Stimulated activated CD4-positive, alpha-beta T cell treated with anti-CD3 and anti-CD28 coated beads, Interleukin-4, amount 100 ng/mL, for 4 hours (primary cell): ENCODE measurements around the gene GUCY1A1.
"Not testable (repeated sequence)": the region's sequence is repeated elsewhere in the genome, so short reads cannot be mapped to it uniquely, and the experiment has no call there.

ENCODE experiments used
- DNase-seq, 2 experiments: peaks; one replicate each; pipeline ENCODE4 v3.0.0-alpha.2; 2020

The GUCY1A1 gene, protein sequence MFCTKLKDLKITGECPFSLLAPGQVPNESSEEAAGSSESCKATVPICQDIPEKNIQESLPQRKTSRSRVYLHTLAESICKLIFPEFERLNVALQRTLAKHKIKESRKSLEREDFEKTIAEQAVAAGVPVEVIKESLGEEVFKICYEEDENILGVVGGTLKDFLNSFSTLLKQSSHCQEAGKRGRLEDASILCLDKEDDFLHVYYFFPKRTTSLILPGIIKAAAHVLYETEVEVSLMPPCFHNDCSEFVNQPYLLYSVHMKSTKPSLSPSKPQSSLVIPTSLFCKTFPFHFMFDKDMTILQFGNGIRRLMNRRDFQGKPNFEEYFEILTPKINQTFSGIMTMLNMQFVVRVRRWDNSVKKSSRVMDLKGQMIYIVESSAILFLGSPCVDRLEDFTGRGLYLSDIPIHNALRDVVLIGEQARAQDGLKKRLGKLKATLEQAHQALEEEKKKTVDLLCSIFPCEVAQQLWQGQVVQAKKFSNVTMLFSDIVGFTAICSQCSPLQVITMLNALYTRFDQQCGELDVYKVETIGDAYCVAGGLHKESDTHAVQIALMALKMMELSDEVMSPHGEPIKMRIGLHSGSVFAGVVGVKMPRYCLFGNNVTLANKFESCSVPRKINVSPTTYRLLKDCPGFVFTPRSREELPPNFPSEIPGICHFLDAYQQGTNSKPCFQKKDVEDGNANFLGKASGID

DNA sequence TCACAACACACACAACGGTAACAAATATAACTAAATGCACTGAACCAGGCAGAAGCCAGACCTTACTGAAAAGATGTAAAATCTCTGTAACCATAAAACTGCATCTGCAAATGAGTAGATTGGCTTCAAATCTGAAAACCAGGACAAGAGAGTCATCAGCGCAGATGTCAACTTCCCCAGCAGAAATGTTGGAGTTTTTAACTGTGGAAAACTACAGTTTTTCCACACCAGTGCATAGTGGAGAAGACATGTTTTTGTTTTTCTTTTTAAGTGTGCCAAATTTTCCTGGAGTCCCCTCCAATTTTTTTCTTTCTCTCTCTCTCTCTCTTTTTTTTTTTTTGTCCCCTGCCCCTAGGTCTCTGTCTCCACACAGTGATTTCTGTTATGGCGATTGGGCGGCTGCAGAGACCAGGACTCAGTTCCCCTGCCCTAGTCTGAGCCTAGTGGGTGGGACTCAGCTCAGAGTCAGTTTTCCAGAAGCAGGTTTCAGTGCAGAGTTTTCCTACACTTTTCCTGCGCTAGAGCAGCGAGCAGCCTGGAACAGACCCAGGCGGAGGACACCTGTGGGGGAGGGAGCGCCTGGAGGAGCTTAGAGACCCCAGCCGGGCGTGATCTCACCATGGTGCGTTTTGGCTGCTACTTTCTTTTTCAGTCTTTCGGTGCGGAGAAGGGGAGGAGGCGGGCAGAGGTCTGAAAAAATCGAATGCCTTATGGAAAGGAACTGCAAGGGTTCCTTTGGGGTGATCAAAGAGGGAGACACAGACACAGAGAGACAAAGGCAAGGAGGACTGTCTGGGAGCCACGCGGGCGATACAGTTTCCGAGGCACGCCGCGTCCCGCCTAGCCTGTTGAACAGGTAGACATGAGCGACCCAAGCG lies at the start of gene GUCY1A1:
Gene GUCY1A1 (plus strand): TSS at position 505 of the 878 bp plus-strand sequence. CDS start 30,020 bp downstream, outside the sequence.
- DNase-seq = no peak

DNA sequence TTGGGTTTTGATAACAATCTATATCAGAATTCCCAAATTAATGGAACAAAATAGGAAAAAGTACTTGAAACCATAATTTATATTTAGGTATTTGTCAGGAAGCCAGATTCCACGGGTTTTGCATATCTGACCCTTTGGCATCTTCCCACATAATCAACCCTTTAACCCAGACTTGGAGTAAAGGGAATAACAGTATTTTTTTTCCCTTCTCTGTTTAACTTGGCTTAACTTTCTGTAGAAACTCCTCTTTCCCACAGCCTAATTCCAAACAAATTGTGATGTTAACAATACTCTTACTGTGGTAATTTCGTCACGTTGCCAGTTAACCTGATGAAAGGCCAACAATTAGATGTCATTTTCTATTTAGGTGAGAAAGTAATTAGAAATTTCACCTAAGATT lies 49.4 kb upstream of the GUCY1A1 start:
- DNase-seq = no peak

DNA sequence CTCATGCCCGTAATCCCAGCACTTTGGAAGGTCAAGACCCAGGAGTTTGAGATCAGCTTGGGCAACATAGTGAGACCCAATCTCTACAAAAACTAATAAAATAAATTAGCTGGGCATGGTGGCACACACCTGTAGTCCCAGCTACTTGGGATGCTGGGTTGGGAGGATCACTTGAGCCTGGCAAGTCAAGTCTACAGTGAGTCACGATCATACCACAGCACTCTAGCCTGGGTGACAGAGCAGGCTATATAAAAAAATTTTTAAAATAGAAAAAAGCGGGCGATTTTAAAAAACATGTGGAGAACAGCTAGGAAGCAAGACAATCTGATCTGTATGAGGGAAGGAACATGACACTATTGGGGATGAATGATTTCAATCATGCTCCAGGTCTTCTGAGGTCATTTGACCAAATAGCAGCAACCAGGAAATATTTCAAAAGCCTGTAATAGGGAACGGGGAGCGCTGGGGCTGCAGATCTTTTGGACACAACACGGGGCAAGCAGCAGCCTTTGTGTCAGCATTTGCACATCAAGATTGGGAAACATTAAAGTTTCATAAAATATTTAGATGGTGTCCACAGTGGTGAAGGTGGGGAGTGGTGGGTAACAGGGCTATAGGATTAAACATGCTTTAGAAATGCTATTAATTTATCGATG lies 48.3 kb upstream of the GUCY1A1 start:
- no peak for DNase-seq

DNA sequence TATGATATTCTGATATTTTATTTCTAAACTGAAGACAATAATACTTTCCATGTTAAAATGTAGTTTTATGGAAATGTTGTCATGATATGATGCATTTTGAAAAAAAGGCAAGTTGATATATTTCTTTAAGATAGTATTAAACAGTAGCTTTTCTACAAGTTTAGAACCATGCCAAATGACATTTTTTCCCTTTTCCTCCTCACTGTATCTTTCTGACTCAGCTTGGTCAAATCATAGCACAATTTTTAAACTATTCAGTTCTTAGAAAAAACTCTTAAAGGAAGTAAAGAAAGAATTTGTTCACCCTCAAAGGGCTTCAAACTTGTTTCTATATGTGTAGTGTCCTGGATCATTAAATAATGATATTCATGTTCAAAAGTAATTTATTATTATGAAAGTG lies 46.0 kb upstream of the GUCY1A1 start:
- no peak for DNase-seq

DNA sequence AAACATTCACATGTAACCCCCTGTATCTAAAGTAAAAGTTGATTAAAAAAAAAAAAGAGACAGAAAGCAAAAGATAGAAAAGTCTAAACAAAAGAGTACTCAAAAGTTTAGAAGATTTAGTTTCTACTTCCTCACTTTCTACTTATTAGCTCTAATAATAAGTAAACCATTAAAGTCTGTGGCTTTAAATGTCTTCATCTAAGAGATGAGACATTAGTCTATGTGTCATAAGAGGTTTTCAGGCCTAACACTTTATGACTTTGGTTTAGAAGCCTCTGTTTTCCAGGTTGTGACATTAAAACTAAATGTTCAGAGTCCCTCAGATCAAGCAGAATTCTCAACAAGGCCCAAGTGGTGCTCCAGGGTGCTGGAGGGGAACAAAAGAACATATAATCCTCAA lies 42.2 kb upstream of the GUCY1A1 start:
- DNase-seq = no peak

DNA sequence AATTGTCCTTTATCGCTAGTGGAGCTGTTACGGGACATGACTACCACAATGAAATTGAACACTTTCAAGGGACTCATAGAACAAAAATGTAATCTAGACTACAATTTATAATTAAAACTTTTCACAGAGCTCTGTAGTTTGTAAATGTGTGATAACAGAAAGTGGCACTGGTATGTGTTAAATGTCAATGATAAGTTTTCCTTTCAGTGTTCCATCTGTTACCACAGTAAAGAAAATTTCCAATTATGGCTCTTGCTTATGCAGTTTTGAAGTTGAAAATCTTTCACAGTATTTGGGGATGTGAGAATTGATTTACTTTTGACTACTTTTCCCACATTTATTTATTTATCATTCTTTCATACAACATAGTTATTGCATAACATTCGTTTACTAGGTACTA lies 40.1 kb upstream of the GUCY1A1 start:
- no peak for DNase-seq

DNA sequence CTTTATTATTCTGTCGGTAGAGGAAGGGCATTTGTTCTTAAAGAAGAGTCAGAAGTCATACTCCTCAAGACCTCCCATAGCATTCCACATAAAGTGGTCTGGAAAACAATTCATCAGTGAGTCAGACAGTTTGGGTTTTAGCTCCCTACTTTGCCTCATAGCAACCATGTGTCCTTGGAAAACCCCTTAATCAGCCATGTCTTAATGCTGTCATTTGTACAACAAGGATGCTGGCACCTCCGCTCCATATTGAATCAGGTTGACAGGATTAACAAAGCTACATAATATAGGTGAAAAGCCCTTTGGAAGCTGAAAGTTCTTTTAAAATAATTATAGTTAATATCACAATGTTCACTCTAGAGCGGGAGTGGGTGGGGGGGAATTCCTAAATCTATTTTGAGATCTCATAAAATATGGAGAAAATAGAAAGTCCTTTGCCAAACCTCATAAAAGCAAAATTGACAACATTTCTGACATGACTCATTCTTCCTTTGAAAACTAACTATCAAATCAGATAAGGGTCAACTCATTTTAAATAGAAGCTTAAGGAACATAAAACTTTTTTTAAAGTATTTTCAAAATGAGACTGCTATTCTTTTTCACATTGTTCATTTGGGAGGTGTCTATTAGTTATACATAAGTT lies 37.3 kb upstream of the GUCY1A1 start:
- DNase-seq = no peak

DNA sequence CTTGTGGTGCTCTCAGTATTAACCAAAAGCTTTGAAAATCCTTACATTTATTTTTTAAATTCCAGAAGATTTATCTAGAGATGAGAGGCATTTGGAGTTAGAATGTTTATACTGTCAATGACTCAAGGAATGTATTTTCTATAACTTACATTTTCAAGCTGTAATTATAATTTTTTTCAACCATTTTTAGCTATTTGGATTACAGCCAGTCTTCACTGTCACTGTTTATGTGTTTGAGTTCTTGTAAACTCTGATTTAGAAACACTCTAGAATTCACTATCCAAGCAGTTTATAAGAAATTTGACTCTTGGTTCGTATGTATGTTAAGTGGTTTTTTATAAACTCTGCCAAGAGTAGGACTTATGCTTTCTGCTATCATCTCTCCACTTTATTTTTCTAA lies 36.7 kb upstream of the GUCY1A1 start:
- DNase-seq = no peak

DNA sequence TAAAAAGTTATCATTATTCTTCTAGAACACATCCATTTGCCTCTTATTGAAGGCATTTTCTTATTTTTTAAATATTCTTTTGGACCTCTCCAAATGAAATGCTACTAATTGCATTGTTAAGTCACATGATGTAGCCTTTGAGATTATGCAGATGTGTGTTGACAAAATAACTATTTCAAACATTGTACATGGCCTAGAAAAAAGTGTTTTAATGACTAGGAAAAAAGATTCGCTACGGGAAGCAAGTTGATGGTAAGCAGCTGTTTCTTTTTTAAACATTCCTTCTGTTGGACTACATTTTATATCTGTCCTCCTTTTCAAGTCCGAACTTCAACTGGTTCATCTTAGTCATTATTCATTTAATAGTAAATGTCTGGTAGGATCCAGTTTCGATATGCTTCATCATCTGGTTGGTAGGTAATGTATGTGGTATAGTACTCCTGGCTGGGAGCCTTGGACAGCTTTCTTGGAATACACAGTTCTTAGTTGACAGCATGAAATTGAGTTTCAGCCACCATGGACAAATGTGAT lies 34.3 kb upstream of the GUCY1A1 start:
- no peak for DNase-seq

DNA sequence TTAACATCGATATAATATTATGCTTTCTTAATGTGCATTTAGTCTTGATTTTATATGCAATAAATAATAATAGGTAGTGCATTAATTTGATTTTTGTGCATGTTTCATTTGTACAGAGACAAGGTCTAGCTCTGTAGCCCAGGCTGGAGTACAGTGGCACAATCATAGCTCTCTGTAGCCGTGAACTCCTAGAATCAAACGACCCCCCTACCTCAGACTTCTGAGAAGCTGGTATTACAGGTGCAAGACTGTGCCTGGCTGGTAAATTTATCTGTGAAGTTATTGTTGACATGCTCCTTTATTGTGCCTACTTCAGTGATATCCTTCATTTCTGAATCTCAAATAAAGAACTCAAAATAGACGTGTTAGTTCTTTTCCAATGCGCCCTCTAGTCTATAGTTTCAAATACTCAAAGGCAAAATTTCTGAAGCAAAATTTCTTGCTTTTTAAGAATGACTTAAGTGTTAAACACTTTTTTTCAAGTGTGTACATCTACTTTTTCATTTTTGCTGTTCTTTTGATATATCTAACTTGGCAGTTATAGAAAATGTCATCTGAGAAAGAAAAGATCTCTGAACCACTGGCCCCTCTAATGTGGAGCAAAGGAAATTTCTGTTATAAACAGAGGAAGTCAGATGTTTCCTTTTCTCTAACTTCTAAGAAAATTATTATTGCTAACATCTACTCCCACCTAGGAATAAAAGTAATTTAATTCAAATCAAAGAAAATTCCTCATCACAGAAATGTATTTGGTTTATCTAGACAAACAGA lies 28.3 kb upstream of the GUCY1A1 start:
- DNase-seq = no peak

DNA sequence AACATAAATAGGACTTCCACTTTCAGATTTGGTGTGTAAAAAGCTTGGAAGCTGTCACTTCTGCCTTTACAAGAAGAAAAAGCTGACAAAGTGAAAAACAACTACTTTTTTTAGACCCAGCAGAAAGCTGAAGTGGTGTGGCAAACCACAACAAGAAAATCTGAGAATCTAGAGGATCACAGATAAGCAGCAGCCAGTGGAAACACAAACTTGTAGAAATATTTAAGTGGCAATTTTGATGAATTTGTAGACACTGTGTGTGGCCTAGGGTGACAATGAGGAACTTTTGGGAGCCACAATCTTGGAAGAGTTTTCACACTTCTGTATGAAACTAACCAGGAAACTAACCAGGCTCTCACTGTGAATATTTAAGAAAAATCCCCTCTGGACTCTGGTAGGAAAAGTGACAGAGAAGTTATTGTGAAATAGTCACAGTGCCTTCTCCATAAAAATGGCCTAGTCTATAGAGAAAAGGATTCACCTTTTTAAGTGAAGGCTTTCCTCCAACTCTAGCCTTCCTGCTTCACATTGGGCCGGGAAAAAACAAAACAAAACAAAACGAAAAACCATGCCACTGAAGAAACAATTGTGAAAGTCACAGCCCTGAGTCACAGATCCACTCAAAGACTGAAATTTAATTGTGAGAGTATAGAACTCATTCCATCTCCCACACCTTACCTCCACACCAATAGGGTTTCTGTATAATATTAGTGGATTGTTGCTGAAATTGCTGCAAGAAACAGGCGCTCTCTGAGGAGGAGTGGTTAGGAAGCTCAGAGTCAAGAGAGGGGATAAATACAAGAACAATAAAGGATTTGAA lies 26.7 kb upstream of the GUCY1A1 start:
- DNase-seq = no peak

DNA sequence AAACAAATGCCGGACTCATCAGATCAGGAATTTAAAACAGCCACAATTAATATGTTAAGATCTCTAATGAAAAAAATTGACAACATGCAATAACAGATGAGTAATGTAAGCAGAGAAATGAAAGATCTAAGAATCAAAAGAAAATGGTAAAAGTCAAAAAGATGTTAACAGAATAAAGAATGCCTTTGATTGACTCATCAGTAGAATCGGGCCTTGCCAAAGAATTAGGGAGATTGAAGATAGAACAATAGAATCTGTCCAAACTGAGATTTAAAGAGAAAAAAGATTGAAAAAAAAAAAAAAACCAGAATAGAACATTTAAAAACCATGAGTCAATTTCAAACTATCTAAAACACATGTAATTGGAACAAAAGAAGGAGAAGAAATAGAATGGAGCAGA lies 25.9 kb upstream of the GUCY1A1 start:
- no peak for DNase-seq

DNA sequence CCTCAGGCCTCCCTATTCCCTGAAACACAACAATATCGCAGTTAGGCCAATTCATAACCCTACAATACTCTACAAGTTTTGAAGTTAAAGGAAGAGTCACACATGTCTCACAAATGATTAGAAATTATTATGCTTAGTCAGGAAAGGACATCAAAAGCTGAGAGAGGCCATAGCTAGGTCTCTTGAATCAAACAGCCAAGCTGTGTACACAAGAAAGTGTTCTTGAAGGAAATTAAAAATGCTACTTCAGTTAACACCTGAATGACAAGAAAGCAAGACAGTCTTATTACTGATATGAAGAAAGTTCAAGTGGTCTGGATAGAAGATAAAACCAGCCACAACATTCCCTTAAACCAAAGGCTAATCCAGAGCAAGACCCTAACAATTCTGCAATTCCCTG lies 23.6 kb upstream of the GUCY1A1 start:
- DNase-seq = no peak

DNA sequence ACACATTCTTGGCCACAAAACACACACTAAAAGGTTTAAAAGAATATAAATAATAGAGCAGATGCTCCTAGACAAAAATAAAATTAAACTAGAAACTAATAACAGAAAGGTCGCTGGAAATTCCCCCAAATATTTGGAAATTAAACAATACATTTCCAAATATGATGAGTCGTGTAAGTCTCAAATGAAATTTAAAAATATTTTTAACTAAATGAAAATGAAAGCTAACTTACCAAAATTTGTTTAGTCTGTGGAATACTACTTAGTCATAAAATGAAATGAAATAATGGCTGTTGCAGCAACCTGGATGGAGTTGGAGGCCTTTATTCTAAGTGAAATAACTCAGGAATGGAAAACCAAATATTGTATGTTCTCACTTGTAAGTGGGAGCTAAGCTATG lies 20.6 kb upstream of the GUCY1A1 start:
- DNase-seq = no peak

DNA sequence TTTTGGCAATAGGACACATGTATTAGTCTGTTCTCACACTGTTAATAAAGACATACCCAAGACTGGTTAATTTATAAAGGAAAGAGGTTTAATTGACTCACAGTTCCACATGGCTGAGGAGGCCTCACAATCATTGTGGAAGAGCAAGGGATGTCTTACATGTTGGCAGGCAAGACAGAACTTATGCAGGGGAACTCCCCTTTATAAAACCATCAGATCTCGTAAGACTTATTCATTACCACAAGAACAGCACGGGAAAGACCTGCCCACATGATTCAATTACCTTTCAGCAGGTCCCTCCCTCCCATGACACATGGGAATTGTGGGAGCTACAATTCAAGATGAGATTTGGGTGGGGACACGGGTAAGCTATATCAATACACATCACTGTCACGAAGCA lies 15.9 kb upstream of the GUCY1A1 start:
- DNase-seq = not testable (repeated sequence)

DNA sequence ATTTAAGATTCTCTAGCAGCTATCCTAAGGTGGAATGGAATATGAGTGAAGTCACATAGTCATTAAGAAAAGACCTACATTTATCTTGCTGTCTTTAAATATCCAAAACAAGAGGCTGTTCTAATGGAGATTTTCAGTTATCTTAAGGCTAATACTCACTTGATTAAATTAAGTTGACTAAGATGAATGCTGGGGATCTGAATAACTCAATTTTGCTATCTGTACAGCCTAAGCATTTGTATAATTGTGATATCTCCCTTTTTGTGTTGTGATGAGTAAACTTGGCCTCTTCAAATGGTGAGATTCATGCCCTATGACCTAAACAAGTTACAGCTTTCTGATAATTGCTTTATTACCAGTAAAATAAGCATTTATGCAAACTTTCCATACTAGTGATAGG lies 13.6 kb upstream of the GUCY1A1 start:
- no peak for DNase-seq

DNA sequence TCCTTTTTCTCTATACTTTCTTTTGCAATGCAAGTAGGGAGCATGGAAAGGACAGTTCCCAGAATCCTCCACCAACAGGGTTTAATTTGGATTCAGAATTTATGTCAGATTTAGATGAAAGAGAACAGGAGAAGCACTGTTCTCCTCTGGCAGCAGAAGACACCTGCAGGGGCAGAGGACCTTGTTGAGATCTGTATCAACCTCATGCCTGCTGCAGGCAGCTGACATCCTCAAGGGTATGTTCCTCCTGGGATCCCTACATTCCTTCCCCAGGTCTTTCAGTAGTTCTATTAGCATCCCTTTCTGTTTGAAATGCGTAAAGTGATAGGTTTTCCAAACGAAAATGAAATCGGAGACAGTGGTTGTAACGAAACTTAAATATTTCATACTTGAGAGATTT lies 10.6 kb upstream of the GUCY1A1 start:
- no peak for DNase-seq

DNA sequence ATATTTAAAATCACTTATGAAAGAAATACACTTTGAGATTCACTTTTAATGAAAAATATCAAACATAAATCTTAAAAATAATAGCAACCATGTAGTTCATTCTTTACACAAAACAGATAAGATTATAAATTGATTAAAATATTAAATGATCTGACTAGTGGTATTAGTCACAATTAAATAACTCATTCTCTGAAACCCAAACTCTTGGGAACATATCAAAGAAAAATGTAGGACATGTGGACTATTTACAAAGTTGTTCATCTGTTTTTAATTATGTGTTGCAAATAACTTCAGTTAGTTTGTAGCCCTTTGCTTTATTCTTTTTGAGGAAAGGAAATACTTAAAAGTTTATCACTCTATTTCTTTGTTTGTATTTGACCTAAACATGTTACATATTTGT lies 9.5 kb upstream of the GUCY1A1 start:
- DNase-seq = no peak

DNA sequence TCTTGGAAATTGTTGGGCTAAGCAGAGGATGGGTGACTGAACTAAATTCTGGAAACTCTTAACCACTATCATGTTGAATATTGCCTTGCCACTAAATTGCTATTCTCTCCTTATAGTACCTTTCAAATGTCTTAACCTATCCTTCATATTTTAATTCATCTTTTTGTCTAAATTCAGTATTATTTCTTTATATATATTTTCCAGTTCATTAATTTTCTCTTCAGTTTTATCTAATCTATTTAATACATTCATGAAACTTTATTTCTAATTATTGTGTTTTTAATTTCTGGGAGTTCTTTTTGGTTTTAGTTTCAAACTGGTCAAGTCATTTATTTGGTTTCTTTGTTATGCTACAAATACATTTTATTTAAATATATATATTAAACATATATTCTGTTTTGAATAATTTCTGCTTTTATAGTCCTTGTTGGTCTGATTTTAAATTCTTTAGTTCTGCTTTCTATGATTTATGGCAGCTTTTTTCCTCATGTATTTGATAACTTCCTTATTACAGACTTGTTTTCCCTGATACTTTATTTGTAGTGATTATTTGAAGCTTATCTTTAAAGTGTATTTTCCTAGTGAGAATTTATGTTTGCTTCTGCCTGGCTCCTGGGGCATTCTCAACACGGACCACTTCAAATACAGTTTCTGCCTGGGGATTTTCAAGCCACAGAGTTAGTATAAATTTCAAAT lies 8.5 kb upstream of the GUCY1A1 start:
- no peak for DNase-seq

DNA sequence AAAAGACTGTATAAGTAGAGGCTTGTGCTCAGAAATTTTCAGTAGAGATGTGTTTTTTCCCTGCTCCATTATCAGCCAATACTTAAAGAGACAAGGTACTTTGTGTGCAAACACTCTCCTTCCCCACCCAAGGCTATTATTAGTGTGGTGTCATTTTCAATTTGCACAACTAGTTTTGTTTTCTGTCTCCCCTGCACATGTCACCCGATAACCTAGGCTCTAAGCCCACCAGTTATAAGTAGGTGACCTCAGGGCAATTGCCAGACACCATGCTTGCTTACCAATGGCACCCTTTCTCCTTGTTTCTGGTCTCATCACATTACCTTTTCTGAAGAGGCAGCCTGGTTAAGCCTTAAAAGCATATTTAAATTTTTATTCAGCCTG lies 8.0 kb upstream of the GUCY1A1 start:
- DNase-seq = no peak
